Effector memory CD4-positive, alpha-beta T cell (primary cell): ENCODE data around the gene TCOF1.

Experiments used
- DNase-seq, 3 donors: peaks; one replicate each; pipeline ENCODE4 v3.0.0-alpha.2; 2020
- H3K27ac ChIP-seq: 2 replicates; pipeline ENCODE4 v1.7.0; 2013; ENCODE audit warnings: mild to moderate bottlenecking, low read length, moderate library complexity; ENCODE audit not compliant: insufficient read depth, poor library complexity, severe bottlenecking
- H3K27me3 ChIP-seq: replicated peaks from 2 replicates; pipeline ENCODE4 v1.7.0; 2013; ENCODE audit warnings: mild to moderate bottlenecking, low read length; ENCODE audit not compliant: insufficient read depth, control insufficient read depth, poor library complexity, severe bottlenecking
- H3K36me3 ChIP-seq: 2 replicates; pipeline ENCODE4 v1.7.0; 2013; ENCODE audit warnings: mild to moderate bottlenecking, low read length, moderate library complexity; ENCODE audit not compliant: control insufficient read depth, insufficient read depth
- H3K4me1 ChIP-seq: 2 replicates; pipeline ENCODE4 v1.7.0; 2013; ENCODE audit warnings: low read length, mild to moderate bottlenecking; ENCODE audit not compliant: control insufficient read depth, insufficient read depth, poor library complexity, severe bottlenecking
- H3K4me3 ChIP-seq: 2 replicates; pipeline ENCODE4 v1.7.0; 2013; ENCODE audit warnings: low read length, low read depth, mild to moderate bottlenecking; ENCODE audit not compliant: insufficient read depth, poor library complexity, severe bottlenecking
- H3K9me3 ChIP-seq: 2 replicates; pipeline ENCODE4 v1.7.0; 2013; ENCODE audit warnings: mild to moderate bottlenecking, low read length, moderate library complexity; ENCODE audit not compliant: control insufficient read depth

The TCOF1 gene

DNA sequence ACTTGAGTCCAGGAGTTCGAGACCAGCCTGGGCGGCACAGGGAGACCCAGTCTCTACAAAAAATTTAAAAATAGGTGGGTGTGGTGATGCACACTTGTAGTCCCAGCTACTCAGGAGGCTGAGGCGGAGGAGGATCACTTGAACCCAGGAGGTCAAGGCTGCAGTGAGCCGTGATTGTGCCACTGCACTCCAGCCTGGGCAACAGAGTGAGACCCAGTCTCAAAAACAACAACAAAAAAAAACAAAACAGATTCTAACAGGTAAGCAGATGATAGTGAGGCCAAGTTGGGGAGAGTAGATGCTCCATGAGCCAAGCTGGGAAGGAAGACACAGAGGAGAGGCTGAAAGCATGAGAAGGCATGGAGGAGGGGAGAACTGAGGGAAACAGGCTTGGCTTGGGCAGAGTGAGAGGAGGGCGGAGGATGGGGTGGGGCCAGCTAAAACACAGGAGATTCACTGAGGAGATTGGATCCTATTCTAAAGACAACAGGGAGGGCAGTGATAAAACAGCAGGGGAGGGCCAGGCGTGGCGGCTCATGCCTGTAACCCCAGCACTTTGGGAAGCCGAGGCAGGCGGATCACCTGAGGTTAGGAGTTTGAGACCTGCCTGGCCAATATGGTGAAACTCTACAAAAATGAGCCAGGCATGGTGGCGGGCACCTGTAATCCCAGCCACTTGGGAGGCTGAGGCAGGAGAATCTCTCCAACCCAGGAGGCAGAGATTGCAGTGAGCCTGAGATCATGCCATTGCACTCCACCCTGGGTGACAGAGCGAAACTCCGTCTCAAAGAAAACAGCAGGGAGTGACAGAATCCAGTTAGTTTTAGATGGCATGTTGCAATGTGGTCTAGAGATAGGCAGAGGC is 83.7 kb downstream of the TCOF1 start:
- no peaks in the 10 kb centered on the region for H3K27me3 ChIP-seq
- no peak overlapping the region for H3K4me3 ChIP-seq
- DNase-seq, result no peak
- peaks cover 31% of the 10 kb centered on the region for H3K36me3 ChIP-seq
- peaks cover 3% of the 10 kb centered on the region for H3K4me1 ChIP-seq
- no peak overlapping the region for H3K27ac ChIP-seq
- H3K9me3 ChIP-seq, result no peaks in the 10 kb centered on the region

DNA sequence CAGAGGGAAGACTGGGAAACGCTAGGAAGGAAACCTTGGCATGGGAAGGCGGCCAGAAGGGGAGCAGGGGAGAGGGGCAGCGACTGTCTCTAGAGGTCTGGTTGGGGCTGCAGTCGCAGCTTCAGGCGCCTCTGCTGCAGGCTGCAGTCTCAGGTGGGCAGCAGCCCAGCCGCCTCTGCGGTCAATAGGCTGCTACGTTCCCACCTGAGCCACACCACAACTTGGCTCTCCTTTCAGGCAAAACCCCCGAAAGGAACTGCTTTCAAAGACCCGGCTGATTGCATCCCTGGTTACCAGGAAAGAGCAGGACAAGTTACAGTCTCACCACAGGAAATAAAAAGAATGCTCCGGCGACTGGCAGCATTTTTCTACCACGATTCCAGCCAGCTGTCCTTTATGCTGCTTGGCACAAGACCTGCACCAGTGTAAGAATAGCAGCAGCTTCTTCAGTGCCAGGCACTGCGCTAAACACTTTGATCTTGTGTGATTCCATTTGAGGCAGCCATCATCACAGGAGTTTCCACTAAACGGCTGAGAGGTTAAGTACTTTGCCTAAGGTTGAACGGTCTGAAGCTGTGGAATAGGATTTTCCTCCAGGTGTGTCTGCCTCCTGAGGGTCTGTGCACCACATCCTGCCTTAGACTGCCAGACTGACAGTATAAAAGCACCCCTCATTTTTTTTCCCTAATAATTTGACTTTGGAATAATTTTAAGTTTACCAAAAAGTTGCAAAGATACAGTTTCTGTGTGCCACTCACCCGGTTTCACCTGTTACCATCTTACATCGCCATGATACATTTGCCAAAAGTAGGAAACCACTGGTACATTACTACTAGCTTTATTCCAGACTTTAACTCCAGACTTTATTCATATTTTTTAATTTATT is 84.6 kb downstream of the TCOF1 start:
- Histone ChIP-seq H3K27ac (no peak overlapping the region), H3K4me1 (no peaks in the 10 kb centered on the region), H3K27me3 (no peaks in the 10 kb centered on the region), H3K9me3 (no peaks in the 10 kb centered on the region), H3K36me3 (peaks cover 40% of the 10 kb centered on the region), H3K4me3 (no peak overlapping the region)
- DNase-seq, result no peak

DNA sequence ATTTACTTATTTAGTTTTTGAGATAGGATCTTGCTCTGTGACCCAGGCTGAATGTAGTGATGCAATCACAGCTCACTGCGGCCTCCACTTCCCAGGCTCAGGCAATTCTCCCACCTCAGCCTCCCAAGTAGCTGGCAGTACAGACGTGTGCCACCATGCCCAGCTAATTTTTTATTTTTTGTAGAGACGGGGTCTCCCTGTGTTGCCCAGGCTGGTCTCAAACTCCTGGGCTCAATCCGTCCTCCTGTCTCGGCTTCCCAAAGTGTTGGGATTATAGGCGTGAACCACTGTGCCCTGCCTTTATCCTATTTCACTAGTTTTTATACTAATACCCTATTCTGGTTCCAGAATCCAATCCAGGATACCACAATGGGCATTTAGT is 85.2 kb downstream of the TCOF1 start:
- Histone ChIP-seq H3K4me3 (no peak overlapping the region), H3K9me3 (no peaks in the 10 kb centered on the region), H3K27me3 (no peaks in the 10 kb centered on the region), H3K27ac (no peak overlapping the region), H3K4me1 (no peaks in the 10 kb centered on the region), H3K36me3 (peaks cover 46% of the 10 kb centered on the region)
- no peak for DNase-seq

DNA sequence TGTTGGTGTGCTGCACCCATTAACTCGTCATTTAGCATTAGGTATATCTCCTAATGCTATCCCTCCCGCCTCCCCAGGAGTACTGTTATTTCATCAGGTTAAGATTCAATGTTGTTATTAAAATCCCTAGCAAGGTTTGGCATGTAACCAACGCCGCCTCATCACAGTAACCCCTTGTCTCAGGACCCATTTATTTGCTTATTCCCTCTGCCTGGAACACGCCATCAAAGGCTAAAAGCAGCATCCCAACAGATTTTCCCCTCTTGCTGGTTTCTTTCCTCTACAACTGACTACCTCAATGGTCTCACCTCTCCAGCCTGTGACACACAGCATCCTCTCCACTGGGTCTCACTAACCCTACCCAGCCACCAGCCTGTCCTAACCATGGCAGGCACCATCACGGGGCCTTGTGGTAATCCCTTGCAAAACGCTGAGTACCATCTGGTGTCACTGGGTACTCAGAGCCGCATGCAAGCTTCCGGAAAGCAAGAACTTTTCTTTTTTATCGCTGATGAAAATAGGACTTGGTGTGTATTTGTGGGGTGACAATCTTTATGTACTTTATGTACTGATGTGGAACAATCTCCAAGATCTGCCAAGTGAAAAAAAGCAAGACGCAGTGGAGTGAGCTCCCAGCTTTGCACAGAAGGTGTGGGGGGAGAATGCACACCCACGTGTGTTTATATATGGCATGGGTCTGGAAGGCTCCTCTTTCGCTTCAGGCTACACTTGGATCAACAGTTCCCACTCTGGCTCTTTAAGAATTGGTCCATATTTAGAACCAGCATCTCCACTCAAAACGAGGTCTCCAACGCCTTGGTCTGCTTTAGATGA is 86.0 kb downstream of the TCOF1 start:
- Histone ChIP-seq H3K27ac (no peak overlapping the region), H3K27me3 (no peaks in the 10 kb centered on the region), H3K36me3 (peaks cover 46% of the 10 kb centered on the region), H3K4me3 (no peak overlapping the region), H3K9me3 (no peaks in the 10 kb centered on the region), H3K4me1 (peaks cover 7% of the 10 kb centered on the region)
- no peak for DNase-seq

DNA sequence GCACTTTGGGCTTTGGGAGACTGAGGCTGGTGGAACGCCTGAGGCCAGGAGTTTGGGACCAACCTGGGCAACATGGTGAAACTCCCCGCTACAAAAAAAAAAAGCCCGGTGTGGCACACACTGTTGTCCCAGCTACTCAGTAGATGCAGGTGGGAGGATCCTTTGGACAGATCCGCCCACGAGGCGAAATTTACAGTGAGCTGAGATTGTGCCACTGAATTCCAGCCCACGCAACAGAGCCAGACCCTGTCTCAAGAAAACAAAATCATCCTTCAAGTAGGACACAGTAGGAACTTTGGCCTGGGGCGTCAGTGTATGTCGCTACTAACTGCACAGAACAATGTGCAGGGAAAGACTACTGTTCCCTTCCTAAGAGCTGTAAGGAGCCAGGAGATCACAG is 87.3 kb downstream of the TCOF1 start:
- no peak for DNase-seq
- peaks cover 46% of the 10 kb centered on the region for H3K36me3 ChIP-seq
- H3K27me3 ChIP-seq, result no peaks in the 10 kb centered on the region
- no peak overlapping the region for H3K4me3 ChIP-seq
- H3K27ac ChIP-seq, result no peak overlapping the region
- no peaks in the 10 kb centered on the region for H3K9me3 ChIP-seq
- peaks cover 10% of the 10 kb centered on the region for H3K4me1 ChIP-seq

DNA sequence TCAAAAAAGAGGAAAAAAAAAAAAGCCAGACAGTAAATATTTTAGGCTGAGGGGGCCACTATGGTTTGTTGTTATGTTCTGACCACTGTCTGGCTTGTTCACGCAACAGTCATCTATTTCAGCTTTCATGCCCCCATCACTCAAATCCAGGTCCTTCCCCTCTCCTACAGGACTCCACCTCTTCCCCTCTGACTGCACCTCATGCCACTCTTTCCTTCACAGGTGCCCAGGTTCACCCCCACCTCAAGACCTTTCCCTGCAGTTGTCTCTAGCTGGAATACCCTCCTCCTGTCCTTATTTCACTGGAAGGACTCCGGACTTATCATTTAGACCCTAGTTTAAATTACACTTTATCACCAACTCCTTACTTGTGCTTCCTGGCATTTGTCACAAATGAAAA is 88.6 kb downstream of the TCOF1 start:
- Histone ChIP-seq H3K27ac (no peak overlapping the region), H3K36me3 (peaks cover 46% of the 10 kb centered on the region), H3K4me1 (peaks cover 10% of the 10 kb centered on the region), H3K4me3 (no peak overlapping the region), H3K27me3 (no peaks in the 10 kb centered on the region), H3K9me3 (no peaks in the 10 kb centered on the region)
- DNase-seq, result no peak

DNA sequence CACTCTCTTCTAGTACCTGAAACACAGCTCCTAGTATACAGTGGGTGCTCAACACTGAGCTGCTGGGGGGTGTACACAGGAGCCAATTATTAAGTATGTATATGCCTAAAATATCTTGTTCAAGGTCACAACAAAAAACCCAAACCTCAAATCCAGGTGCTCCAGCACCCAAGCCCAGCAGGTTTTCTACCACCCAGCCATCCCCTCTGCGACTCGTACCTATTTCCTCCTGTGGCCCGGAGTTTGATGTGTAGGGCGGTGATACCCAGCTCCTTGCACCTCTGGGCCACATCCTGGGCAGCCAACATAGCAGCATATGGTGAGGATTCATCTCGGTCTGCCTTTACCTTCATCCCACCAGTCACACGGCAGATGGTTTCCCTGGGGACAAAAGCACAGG is 89.1 kb downstream of the TCOF1 start:
- no peak for DNase-seq
- Histone ChIP-seq H3K36me3 (peaks cover 46% of the 10 kb centered on the region), H3K27ac (no peak overlapping the region), H3K4me3 (no peak overlapping the region), H3K4me1 (peaks cover 10% of the 10 kb centered on the region), H3K27me3 (no peaks in the 10 kb centered on the region), H3K9me3 (no peaks in the 10 kb centered on the region)

DNA sequence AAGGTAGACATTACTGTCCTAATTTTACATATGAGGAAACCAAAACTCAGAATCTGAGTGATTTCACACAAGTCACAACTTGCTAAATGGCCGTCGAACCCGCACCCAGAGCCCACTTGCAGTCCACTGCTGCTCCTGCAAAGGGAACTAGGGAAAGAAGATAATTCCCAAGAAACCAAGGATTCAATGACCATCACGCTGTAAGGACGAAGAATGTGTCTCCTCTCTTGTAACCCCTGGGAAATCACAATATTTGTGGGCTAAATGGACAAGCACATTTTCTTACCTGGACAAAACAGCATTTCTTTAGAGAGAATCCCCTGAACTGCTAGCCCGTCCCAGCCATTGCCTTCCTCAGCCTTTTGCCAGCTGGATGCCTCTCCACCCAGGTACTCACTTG is 89.7 kb downstream of the TCOF1 start:
- Histone ChIP-seq H3K9me3 (no peaks in the 10 kb centered on the region), H3K4me3 (no peak overlapping the region), H3K27me3 (no peaks in the 10 kb centered on the region), H3K27ac (peak overlapping the region; percentile 100), H3K36me3 (peaks cover 46% of the 10 kb centered on the region), H3K4me1 (peaks cover 10% of the 10 kb centered on the region)
- no peak for DNase-seq

DNA sequence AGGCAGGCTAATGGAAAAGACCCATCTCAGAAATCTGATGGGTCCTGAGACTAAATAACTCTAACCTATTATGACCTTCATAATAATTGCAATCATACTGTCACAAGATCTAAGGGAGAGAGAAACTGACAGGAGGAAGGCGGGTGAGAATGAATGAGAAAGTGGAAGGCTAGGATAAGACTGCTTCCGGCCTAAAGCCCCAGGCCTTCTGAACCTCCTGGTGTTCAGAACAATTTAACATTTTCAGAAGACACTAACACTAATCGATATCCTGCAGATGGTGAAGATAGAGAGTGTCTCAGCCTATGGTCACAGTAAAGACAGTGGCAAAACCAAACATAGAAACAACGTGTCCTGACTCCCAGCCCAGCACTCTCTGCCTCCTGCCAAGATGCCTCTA is 90.8 kb downstream of the TCOF1 start:
- no peaks in the 10 kb centered on the region for H3K27me3 ChIP-seq
- H3K36me3 ChIP-seq, result peaks cover 44% of the 10 kb centered on the region
- H3K4me1 ChIP-seq, result peaks cover 10% of the 10 kb centered on the region
- no peaks in the 10 kb centered on the region for H3K9me3 ChIP-seq
- H3K27ac ChIP-seq, result peak overlapping the region; percentile 100
- no peak for DNase-seq
- peak overlapping the region; percentile 88 for H3K4me3 ChIP-seq
